ENCODE measurements around the gene PAX8. TPM values are rescaled to one million over a fixed set of nuclear protein-coding genes. Genes with fewer than 3 reads are reported as not detected.

The PAX8 gene
- total and polyA plus RNA-seq, 2 of the 13 experiments (the other 11 are each of a cell fraction or from before 2014, with no cell fraction given): 1.5 to 8.8 TPM

DNA sequence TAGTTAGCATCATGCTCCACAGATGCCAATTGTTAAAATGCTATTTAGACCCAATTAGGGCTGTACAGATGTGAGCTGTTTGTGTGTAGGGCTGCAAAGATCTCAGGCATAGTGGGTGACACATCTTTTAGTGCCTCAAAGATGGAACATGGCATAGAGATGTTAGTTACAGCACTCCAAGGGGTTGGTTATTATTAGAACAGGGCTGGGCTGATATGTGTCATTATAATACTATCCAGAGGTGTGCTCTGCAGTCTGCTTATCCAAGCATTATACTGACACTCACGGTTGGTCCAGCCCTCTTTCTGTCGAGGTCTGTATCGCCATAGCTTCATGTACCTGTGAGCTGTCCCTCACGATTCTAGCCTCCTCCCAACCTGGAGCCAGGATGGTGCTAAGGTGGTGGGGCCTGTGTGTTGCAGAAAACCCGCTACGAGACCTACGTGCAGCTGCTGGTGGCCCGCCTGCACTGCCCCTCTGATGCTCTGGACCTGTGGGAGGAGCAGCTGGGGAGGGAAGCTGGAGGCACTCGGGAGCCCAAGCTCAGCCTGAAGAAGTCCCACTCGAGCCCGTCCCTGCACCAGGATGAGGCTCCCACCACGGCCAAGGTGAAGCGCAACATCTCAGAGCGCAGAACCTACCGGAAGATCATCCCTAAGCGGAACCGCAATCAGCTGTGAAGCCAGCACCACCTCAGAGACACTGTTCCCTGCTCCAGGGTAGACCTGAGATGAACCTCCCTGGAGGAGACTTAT, 77.8 kb downstream of the PAX8 start:
- no peak overlapping the region for H3K9ac ChIP-seq (ENCODE audit: insufficient read depth, low read depth, low read length)
- no peak overlapping the region for H3K27ac ChIP-seq (ENCODE audit: extremely low read length, insufficient read depth, low read length)
- no peaks in the 10 kb centered on the region; a peak in 1 of 5 replicates for H3K27me3 ChIP-seq (ENCODE audit: control insufficient read depth in 1 of 2, insufficient read depth in 2 of 2, low read length in 2 of 2)
- H2AFZ ChIP-seq (ENCODE audit: low read length): no peak overlapping the region
- in situ Hi-C loops (cut with HindIII; ENCODE audit: extremely low pct_ligation_motif_present, low pct_unique_long_range_greater_than_20kb) (loop anchor here (5.0 kb wide), 1 partner anchor 161 kb away; no protein-coding TSS in a partner anchor), intact Hi-C loops (cut with micrococcal nuclease; ENCODE audit: unreplicated experiment) (loop anchor here (5.0 kb wide), 1 partner anchor 191 kb away; no protein-coding TSS in a partner anchor)
- no peaks in the 10 kb centered on the region for H3K79me2 ChIP-seq (ENCODE audit: insufficient read depth, low read length)
- BruUV-seq (replicated peaks): no TSS peak
- ATAC-seq (no peak), FAIRE-seq (no peak), DNase-seq (ENCODE audit: low spot score) (no peak)
- CTCF ChIA-PET (ENCODE audit: low intra/inter-chr PET ratio, low total read pairs): interaction anchor here (4.3 kb wide), 1 partner anchor 63 kb away, joined by 80 read pairs; no protein-coding TSS in a partner anchor
- 91% methylated on average over 17 of the region's 17 CpGs for WGBS (ENCODE audit: low lambda C conversion rate)
- peaks cover 61% of the 10 kb centered on the region for H3K4me1 ChIP-seq (ENCODE audit: insufficient read depth, low read length)
- H3K9me3 ChIP-seq (ENCODE audit: low read length): no peaks in the 10 kb centered on the region
- no peaks in the 10 kb centered on the region; a peak in 1 of 5 replicates for H3K36me3 ChIP-seq (replicated peaks in 1 of 2; ENCODE audit: control insufficient read depth in 1 of 2, insufficient read depth in 2 of 2, low read length in 2 of 2)
- TF ChIP-seq CCAR2 (optimal IDR thresholded peaks at IDR 0.05; ENCODE audit: low read depth, low read length): no peak
- TF ChIP-seq, protein P1, sequence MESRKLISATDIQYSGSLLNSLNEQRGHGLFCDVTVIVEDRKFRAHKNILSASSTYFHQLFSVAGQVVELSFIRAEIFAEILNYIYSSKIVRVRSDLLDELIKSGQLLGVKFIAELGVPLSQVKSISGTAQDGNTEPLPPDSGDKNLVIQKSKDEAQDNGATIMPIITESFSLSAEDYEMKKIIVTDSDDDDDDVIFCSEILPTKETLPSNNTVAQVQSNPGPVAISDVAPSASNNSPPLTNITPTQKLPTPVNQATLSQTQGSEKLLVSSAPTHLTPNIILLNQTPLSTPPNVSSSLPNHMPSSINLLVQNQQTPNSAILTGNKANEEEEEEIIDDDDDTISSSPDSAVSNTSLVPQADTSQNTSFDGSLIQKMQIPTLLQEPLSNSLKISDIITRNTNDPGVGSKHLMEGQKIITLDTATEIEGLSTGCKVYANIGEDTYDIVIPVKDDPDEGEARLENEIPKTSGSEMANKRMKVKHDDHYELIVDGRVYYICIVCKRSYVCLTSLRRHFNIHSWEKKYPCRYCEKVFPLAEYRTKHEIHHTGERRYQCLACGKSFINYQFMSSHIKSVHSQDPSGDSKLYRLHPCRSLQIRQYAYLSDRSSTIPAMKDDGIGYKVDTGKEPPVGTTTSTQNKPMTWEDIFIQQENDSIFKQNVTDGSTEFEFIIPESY (CRISPR knock-in tag; IDR thresholded peaks at IDR 0.05): 0 out of 2 replicates have a peak, but pooled peaks have one; percentile 14
- POLR2A ChIA-PET: interaction anchor here (0.6 to 3.4 kb wide), 5 partner anchors 17 to 63 kb away, joined by 3 to 66 read pairs (median 6); no protein-coding TSS in a partner anchor
- no peak overlapping the region for H3K4me3 ChIP-seq (replicated peaks in 1 of 3; ENCODE audit: insufficient read depth in 1 of 3, low read depth in 2 of 3, low read length in 3 of 3)
- no peak overlapping the region for H3K4me2 ChIP-seq (ENCODE audit: low read depth, low read length)
- H4K20me1 ChIP-seq (ENCODE audit: insufficient read depth, low read length): no peaks in the 10 kb centered on the region

DNA sequence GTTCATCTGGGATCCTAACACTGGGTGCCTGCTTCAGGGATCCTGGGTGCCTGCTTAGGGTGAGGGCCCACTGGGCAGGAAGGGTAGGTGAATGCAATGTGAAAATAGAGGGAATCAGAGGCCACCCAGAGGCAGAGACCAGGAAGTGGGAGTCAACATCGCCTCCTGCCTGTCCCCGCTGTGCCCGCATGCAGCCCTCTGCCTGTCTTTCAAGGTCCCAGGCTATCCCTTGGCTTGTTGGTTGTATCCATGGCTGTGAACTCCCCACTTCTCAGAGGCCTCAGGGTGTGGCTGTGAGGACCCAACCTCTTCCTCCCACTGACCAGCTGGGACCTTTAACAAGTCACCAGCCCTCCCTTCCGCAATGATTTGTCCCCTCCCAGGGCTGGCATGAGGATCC, 78.5 kb downstream of the PAX8 start:
- Histone ChIP-seq H3K4me2 (ENCODE audit: low read depth, low read length) (no peak overlapping the region), H4K20me1 (ENCODE audit: insufficient read depth, low read length) (no peaks in the 10 kb centered on the region), H3K4me1 (ENCODE audit: insufficient read depth, low read length) (peaks cover 61% of the 10 kb centered on the region), H2AFZ (ENCODE audit: low read length) (no peak overlapping the region), H3K9ac (ENCODE audit: insufficient read depth, low read depth, low read length) (no peak overlapping the region), H3K4me3 (replicated peaks in 1 of 3; ENCODE audit: insufficient read depth in 1 of 3, low read depth in 2 of 3, low read length in 3 of 3) (no peak overlapping the region), H3K27me3 (ENCODE audit: control insufficient read depth in 1 of 2, insufficient read depth in 2 of 2, low read length in 2 of 2) (no peaks in the 10 kb centered on the region; a peak in 1 of 5 replicates), H3K36me3 (replicated peaks in 1 of 2; ENCODE audit: control insufficient read depth in 1 of 2, insufficient read depth in 2 of 2, low read length in 2 of 2) (no peaks in the 10 kb centered on the region; a peak in 1 of 5 replicates), H3K27ac (ENCODE audit: extremely low read length, insufficient read depth, low read length) (no peak overlapping the region), H3K79me2 (ENCODE audit: insufficient read depth, low read length) (no peaks in the 10 kb centered on the region), H3K9me3 (ENCODE audit: low read length) (no peaks in the 10 kb centered on the region)
- intact Hi-C loops (cut with micrococcal nuclease; ENCODE audit: unreplicated experiment): loop anchor here (5.0 kb wide), 1 partner anchor 192 kb away; no protein-coding TSS in a partner anchor
- ATAC-seq (peak; percentile 1; the same call in 1 of the 3 replicates), FAIRE-seq (no peak), DNase-seq (ENCODE audit: low spot score) (no peak)
- CTCF ChIA-PET (ENCODE audit: low intra/inter-chr PET ratio, low total read pairs): interaction anchor here (1.2 to 4.3 kb wide), 3 partner anchors 59 to 120 kb away, joined by 4 to 80 read pairs (median 34); no protein-coding TSS in a partner anchor
- 83% methylated on average over 4 of the region's 4 CpGs for WGBS (ENCODE audit: low lambda C conversion rate)
- POLR2A ChIA-PET: interaction anchor here (1.1 to 3.4 kb wide), 3 partner anchors 18 to 120 kb away, joined by 3 to 66 read pairs (median 46); no protein-coding TSS in a partner anchor
- in situ Hi-C loops (cut with HindIII; ENCODE audit: extremely low pct_ligation_motif_present, low pct_unique_long_range_greater_than_20kb): loop anchor here (5.0 kb wide), 1 partner anchor 162 kb away; no protein-coding TSS in a partner anchor
- BruUV-seq (replicated peaks): no TSS peak
- TF ChIP-seq CBX5 (CRISPR knock-in tag; IDR thresholded peaks at IDR 0.05; ENCODE audit: borderline replicate concordance) (no peak), ZNF629 (CRISPR knock-in tag; conservative IDR thresholded peaks at IDR 0.05) (no peak), JARID2 (CRISPR knock-in tag; IDR thresholded peaks at IDR 0.05; ENCODE audit: insufficient replicate concordance) (no peak), ZNF24 (IDR thresholded peaks at IDR 0.05) (no peak), NFRKB (IDR thresholded peaks at IDR 0.05) (no peak), ZNF44 (CRISPR knock-in tag; IDR thresholded peaks at IDR 0.05) (no peak), SIN3B (IDR thresholded peaks at IDR 0.05; ENCODE audit: low read length) (no peak), ZNF589 (CRISPR knock-in tag; conservative IDR thresholded peaks at IDR 0.05) (0 out of 2 replicates have a peak, but pooled peaks have one; percentile 32)
- TF ChIP-seq, protein P1 (CRISPR knock-in tag; IDR thresholded peaks at IDR 0.05): 0 out of 2 replicates have a peak, but pooled peaks have one; percentile 15
- TF ChIP-seq, protein P2, sequence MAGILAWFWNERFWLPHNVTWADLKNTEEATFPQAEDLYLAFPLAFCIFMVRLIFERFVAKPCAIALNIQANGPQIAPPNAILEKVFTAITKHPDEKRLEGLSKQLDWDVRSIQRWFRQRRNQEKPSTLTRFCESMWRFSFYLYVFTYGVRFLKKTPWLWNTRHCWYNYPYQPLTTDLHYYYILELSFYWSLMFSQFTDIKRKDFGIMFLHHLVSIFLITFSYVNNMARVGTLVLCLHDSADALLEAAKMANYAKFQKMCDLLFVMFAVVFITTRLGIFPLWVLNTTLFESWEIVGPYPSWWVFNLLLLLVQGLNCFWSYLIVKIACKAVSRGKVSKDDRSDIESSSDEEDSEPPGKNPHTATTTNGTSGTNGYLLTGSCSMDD (CRISPR knock-in tag; IDR thresholded peaks at IDR 0.05): no peak
